Measurements from ENCODE around the gene UBE2QL1.

UBE2QL1 gene

GRCh38 chr5:6487081-6487480, 38.4 kb downstream of the UBE2QL1 start:
- no peak for TF ChIP-seq CTCF (IDR thresholded peaks at IDR 0.05; ENCODE audit: insufficient read depth, low read length, poor library complexity, severe bottlenecking)
- Histone ChIP-seq H3K4me3 (replicated peaks; ENCODE audit: low read depth, low read length) (no peak overlapping the region), H3K36me3 (ENCODE audit: control insufficient read depth, insufficient read depth, low read length) (no peaks in the 10 kb centered on the region), H3K27me3 (replicated peaks; ENCODE audit: control insufficient read depth, insufficient read depth, low read length) (no peaks in the 10 kb centered on the region; the same call in 1 of the 2 replicates)
- DNase-seq (ENCODE audit: extremely low read depth, insufficient read length) = no peak

- Histone ChIP-seq H3K36me3 (ENCODE audit: control insufficient read depth, insufficient read depth, low read length) (no peaks in the 10 kb centered on the region), H3K27me3 (replicated peaks; ENCODE audit: control insufficient read depth, insufficient read depth, low read length) (no peaks in the 10 kb centered on the region; the same call in 1 of the 2 replicates), H3K4me3 (replicated peaks; ENCODE audit: low read depth, low read length) (no peak overlapping the region)
- DNase-seq (ENCODE audit: extremely low read depth, insufficient read length) = no peak
- no peak for TF ChIP-seq CTCF (IDR thresholded peaks at IDR 0.05; ENCODE audit: insufficient read depth, low read length, poor library complexity, severe bottlenecking)
Measured at GRCh38 chr5:6488021-6488420, 39.4 kb downstream of the UBE2QL1 start.

GRCh38 chr5:6489643-6490185, 41.1 kb downstream of the UBE2QL1 start:
- DNase-seq (ENCODE audit: extremely low read depth, insufficient read length) = no peak
- no peaks in the 10 kb centered on the region; the same call in 1 of the 2 replicates for H3K27me3 ChIP-seq (replicated peaks; ENCODE audit: control insufficient read depth, insufficient read depth, low read length)
- no peak overlapping the region for H3K4me3 ChIP-seq (replicated peaks; ENCODE audit: low read depth, low read length)
- no peak for TF ChIP-seq CTCF (IDR thresholded peaks at IDR 0.05; ENCODE audit: insufficient read depth, low read length, poor library complexity, severe bottlenecking)
- H3K36me3 ChIP-seq (ENCODE audit: control insufficient read depth, insufficient read depth, low read length) = no peaks in the 10 kb centered on the region

- DNase-seq (ENCODE audit: extremely low read depth, insufficient read length) = no peak
- H3K36me3 ChIP-seq (ENCODE audit: control insufficient read depth, insufficient read depth, low read length) = no peaks in the 10 kb centered on the region
- no peak for TF ChIP-seq CTCF (IDR thresholded peaks at IDR 0.05; ENCODE audit: insufficient read depth, low read length, poor library complexity, severe bottlenecking)
- no peaks in the 10 kb centered on the region; the same call in 1 of the 2 replicates for H3K27me3 ChIP-seq (replicated peaks; ENCODE audit: control insufficient read depth, insufficient read depth, low read length)
- H3K4me3 ChIP-seq (replicated peaks; ENCODE audit: low read depth, low read length) = no peak overlapping the region
Measured at GRCh38 chr5:6490246-6490645, 41.6 kb downstream of the UBE2QL1 start.

GRCh38 chr5:6490693-6491092, 42.0 kb downstream of the UBE2QL1 start:
- Histone ChIP-seq H3K27me3 (replicated peaks; ENCODE audit: control insufficient read depth, insufficient read depth, low read length) (no peaks in the 10 kb centered on the region; the same call in 1 of the 2 replicates), H3K36me3 (ENCODE audit: control insufficient read depth, insufficient read depth, low read length) (no peaks in the 10 kb centered on the region), H3K4me3 (replicated peaks; ENCODE audit: low read depth, low read length) (no peak overlapping the region)
- no peak for DNase-seq (ENCODE audit: extremely low read depth, insufficient read length)
- no peak for TF ChIP-seq CTCF (IDR thresholded peaks at IDR 0.05; ENCODE audit: insufficient read depth, low read length, poor library complexity, severe bottlenecking)

Data from GM06990 (cell line).